Heart left ventricle (tissue), 13 donors: ENCODE results near the gene RAB11FIP4.

ENCODE experiments used
- CTCF ChIP-seq, 12 donors: fragments of 200-600 bp; sonication (generic) in 4 of 12; IDR thresholded peaks; one replicate each; pipeline versions ENCODE4 v1.5.0 to v1.8.0; 2018 to 2022; ENCODE audit warnings: antibody characterized with exemption in 12 of 12, mild to moderate bottlenecking in 5 of 12
- POLR2A ChIP-seq, 2 donors: fragments of 450-650 bp; IDR thresholded peaks; one replicate each; pipeline ENCODE4 v1.6.1; 2017; ENCODE audit warnings: antibody characterized with exemption in 2 of 2, mild to moderate bottlenecking in 2 of 2, moderate library complexity in 2 of 2
- donor health status: ischemic (EF 13 %, LVEDD 7.1; RV severe dilation, severe dysfunction).
- donor health status: DM: no; HTN: yes; CAD: no.
- donor health status: DM: no; HTN: no; CAD: no.
- donor health status: ischemic (EF 25% LVEDD 6.9; RV normal size, moderate dysfunction).
- donor health status: ischemic (EF 25% LVEDD 5.7; RV mildly dilated, moderate dysfunction).
- donor health status: ischemic (EF 35%, LVEDD 5.7; RV mildly dilated, moderate dysfunction).
- donor health status: nonischemic (EF 11% LVEDD 7.7; RV severe dilation, severe dysfunction).
- donor health status: DM: yes; HTN: yes; CAD: no.
- donor health status: PGD.
- donor health status: ischemic (EF 29% LVEDD 5.4; RV normal size, mild dysfunction).
- donor health status: nonischemic (EF 23%, LVEDD 6.1; RV moderate dilation, normal function).

GRCh38 chr17:31435581-31435980, 44.1 kb downstream of the RAB11FIP4 start:
- TF ChIP-seq CTCF (IDR thresholded peaks at IDR 0.05) (no peak), POLR2A (IDR thresholded peaks at IDR 0.05) (no peak)
